Parathyroid adenoma (tissue), 2 donors: Measurements from ENCODE around the gene SEMA4A.

ENCODE experiments used
- H2AFZ ChIP-seq: fragments of 300-600 bp; sonication (generic); one replicate; pipeline ENCODE4 v1.7.0; 2017; ENCODE audit warnings: antibody characterized with exemption, mild to moderate bottlenecking
- H3K27ac ChIP-seq: fragments of 300-600 bp; sonication (generic); one replicate; pipeline ENCODE4 v1.7.0; 2017
- H3K27me3 ChIP-seq: fragments of 300-600 bp; sonication (generic); one replicate; pipeline ENCODE4 v1.7.0; 2017; ENCODE audit warnings: low read length; ENCODE audit not compliant: control insufficient read depth, insufficient read depth
- H3K36me3 ChIP-seq: fragments of 300-600 bp; sonication (generic); one replicate; pipeline ENCODE4 v1.7.0; 2017; ENCODE audit warnings: low read length; ENCODE audit not compliant: control insufficient read depth, insufficient read depth
- H3K4me1 ChIP-seq: fragments of 300-600 bp; sonication (generic); one replicate; pipeline ENCODE4 v1.7.0; 2017; ENCODE audit warnings: control low read depth
- H3K4me2 ChIP-seq: fragments of 300-600 bp; sonication (generic); one replicate; pipeline ENCODE4 v1.7.0; 2017; ENCODE audit warnings: low read length
- H3K4me3 ChIP-seq: fragments of 300-600 bp; sonication (generic); one replicate; pipeline ENCODE4 v1.7.0; 2017; ENCODE audit warnings: low read depth, low read length
- H3K79me2 ChIP-seq: fragments of 300-600 bp; sonication (generic); one replicate; pipeline ENCODE4 v1.7.0; 2017; ENCODE audit warnings: control low read depth
- H3K9ac ChIP-seq: fragments of 300-600 bp; sonication (generic); one replicate; pipeline ENCODE4 v1.7.0; 2017; ENCODE audit warnings: mild to moderate bottlenecking
- H3K9me3 ChIP-seq: fragments of 300-600 bp; sonication (generic); one replicate; pipeline ENCODE4 v1.7.0; 2017; ENCODE audit warnings: low read length; ENCODE audit not compliant: control insufficient read depth
- TF ChIP-seq, protein P1 (sequence below): fragments of 300-600 bp; sonication (generic); IDR thresholded peaks from one replicate; pipeline ENCODE4 v1.7.0; 2017; ENCODE audit warnings: antibody characterized with exemption, mild to moderate bottlenecking
- donor health status: primary hyperparathyroidism.

The SEMA4A gene

DNA sequence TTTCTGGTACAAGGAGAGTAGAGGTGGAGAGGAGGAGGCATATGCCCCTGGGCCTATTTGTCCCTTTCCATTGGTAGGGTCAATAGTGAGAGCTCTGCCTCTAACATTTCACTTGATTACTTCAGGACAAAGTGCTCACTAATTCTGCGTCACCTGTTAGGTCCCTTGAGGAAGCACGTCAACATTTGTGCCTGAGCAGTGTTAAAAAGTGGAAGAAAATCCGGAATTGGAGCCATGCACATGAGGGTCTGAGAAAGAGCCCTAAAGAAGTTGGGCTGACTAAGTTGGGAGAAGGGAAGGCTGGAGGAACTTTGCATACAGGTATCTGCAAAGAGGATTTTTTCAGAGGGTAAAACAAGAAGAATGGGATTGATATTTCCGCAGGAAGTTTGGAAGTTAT is 42.5 kb downstream of the SEMA4A start:
- Histone ChIP-seq H3K4me1 (peaks cover 3% of the 10 kb centered on the region), H3K4me3 (no peak overlapping the region), H3K9ac (no peak overlapping the region), H3K79me2 (peaks cover 23% of the 10 kb centered on the region), H3K9me3 (no peaks in the 10 kb centered on the region), H2AFZ (no peak overlapping the region), H3K36me3 (no peaks in the 10 kb centered on the region), H3K4me2 (no peak overlapping the region), H3K27me3 (no peaks in the 10 kb centered on the region), H3K27ac (no peak overlapping the region)
- TF ChIP-seq, protein P1, sequence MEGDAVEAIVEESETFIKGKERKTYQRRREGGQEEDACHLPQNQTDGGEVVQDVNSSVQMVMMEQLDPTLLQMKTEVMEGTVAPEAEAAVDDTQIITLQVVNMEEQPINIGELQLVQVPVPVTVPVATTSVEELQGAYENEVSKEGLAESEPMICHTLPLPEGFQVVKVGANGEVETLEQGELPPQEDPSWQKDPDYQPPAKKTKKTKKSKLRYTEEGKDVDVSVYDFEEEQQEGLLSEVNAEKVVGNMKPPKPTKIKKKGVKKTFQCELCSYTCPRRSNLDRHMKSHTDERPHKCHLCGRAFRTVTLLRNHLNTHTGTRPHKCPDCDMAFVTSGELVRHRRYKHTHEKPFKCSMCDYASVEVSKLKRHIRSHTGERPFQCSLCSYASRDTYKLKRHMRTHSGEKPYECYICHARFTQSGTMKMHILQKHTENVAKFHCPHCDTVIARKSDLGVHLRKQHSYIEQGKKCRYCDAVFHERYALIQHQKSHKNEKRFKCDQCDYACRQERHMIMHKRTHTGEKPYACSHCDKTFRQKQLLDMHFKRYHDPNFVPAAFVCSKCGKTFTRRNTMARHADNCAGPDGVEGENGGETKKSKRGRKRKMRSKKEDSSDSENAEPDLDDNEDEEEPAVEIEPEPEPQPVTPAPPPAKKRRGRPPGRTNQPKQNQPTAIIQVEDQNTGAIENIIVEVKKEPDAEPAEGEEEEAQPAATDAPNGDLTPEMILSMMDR, result no peak

DNA sequence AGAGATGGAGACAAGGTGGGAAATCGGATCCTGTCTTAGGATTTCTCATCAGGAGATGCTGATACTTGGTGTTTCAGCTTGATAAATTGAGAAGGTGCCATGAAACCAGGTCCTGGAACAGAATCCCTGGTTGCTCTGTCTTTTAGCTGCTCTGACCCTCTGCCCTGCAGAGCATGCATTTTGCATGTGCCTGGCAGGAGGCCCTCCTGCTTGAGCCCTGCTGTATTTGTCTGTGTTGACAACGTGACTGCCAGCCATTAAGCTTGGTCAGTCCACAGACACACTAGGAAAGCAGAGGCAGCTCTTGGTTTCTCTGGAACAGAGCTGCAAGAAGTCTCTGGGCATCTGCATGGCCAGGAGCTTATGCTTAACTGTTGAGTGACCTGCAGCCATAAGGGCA is 43.1 kb downstream of the SEMA4A start:
- Histone ChIP-seq H3K4me2 (no peak overlapping the region), H3K27ac (no peak overlapping the region), H3K79me2 (peaks cover 23% of the 10 kb centered on the region), H3K27me3 (no peaks in the 10 kb centered on the region), H3K4me3 (no peak overlapping the region), H3K9ac (no peak overlapping the region), H3K9me3 (no peaks in the 10 kb centered on the region), H3K4me1 (peaks cover 3% of the 10 kb centered on the region), H3K36me3 (no peaks in the 10 kb centered on the region), H2AFZ (no peak overlapping the region)
- TF ChIP-seq, protein P1, result no peak

DNA sequence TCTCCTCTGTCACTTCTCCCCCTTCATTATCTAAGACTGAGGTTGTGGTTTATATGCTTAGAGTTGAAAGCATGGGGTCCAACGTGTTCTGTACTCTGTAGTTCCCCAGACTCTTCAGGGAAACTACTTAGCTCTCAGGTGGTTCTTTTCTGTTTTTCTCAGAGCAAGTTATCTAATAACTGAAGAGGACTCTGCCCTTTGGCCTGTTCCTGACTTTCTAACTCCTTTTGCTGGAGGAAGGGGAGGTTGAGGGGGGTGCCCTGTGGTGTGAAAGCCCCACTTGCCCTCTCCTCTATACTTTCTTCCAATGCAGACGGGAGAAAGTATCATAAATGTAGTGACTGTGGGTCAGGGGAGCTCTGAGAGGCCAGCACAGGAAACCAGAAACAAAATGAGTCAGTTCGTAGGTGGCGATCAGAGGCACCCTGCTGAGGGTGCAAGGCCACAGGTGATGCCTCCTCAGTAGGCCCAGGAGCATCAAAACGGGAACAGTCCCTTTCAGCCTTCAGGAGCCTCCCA is 45.5 kb downstream of the SEMA4A start:
- H3K36me3 ChIP-seq, result no peaks in the 10 kb centered on the region
- H3K9ac ChIP-seq, result no peak overlapping the region
- H3K27me3 ChIP-seq, result no peaks in the 10 kb centered on the region
- H3K27ac ChIP-seq, result no peak overlapping the region
- no peaks in the 10 kb centered on the region for H3K9me3 ChIP-seq
- peaks cover 23% of the 10 kb centered on the region for H3K79me2 ChIP-seq
- no peak overlapping the region for H3K4me2 ChIP-seq
- H3K4me3 ChIP-seq, result no peak overlapping the region
- peaks cover 3% of the 10 kb centered on the region for H3K4me1 ChIP-seq
- no peak overlapping the region for H2AFZ ChIP-seq
- TF ChIP-seq, protein P1, result no peak

DNA sequence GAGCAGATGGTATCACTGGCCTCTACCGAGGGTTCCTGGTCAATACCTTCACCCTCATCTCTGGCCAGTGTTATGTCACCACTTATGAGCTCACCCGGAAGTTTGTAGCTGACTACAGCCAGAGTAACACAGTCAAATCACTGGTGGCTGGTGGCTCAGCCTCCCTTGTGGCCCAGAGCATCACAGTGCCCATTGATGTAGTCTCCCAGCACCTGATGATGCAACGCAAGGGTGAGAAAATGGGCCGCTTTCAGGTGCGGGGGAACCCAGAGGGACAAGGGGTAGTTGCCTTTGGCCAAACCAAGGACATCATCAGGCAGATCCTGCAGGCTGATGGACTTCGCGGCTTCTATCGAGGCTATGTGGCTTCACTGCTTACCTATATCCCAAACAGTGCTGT is 46.7 kb downstream of the SEMA4A start:
- Histone ChIP-seq H2AFZ (no peak overlapping the region), H3K79me2 (peaks cover 14% of the 10 kb centered on the region), H3K36me3 (no peaks in the 10 kb centered on the region), H3K4me2 (no peak overlapping the region), H3K4me3 (no peak overlapping the region), H3K9me3 (no peaks in the 10 kb centered on the region), H3K27me3 (no peaks in the 10 kb centered on the region), H3K9ac (no peak overlapping the region), H3K4me1 (no peaks in the 10 kb centered on the region), H3K27ac (no peak overlapping the region)
- TF ChIP-seq, protein P1, result no peak

DNA sequence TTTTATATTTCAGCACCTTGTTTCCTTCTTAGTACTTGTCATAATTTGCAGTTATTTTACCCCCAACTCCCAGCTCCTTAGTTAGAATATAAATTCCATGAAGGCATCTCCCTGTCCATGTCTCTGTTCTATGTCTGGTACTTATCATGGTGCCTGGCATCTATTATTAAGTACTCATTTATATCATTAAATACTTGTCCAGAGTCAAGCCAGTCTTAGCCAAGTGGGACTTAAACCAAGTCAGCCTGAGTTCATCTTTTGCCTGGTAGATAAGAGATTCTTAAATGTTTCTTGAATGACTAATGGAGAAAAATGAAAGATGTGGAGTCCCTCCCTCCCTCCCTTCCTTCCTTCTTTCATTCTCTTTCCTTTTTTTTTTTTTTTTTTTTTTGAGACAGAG is 49.9 kb downstream of the SEMA4A start:
- Histone ChIP-seq H3K27me3 (no peaks in the 10 kb centered on the region), H3K36me3 (no peaks in the 10 kb centered on the region), H3K9me3 (no peaks in the 10 kb centered on the region), H3K4me2 (no peak overlapping the region), H3K27ac (no peak overlapping the region), H3K79me2 (no peaks in the 10 kb centered on the region), H3K4me3 (no peak overlapping the region), H3K9ac (no peak overlapping the region), H2AFZ (no peak overlapping the region), H3K4me1 (no peaks in the 10 kb centered on the region)
- TF ChIP-seq, protein P1, result no peak
